ENCODE results near the gene SYT2. TPM values are rescaled to one million over a fixed set of nuclear protein-coding genes. Genes with fewer than 3 reads are reported as not detected.

SYT2 gene
- total RNA-seq, 1 donor from 2014 or later, result 0.26 TPM

GRCh38 chr1:202654079-202654478 is 56.2 kb downstream of the SYT2 start:
- H3K4me2 ChIP-seq, result no peak overlapping the region
- H3K27me3 Mint-ChIP-seq (ENCODE audit: insufficient read depth, low read depth), result peaks cover 37% of the 10 kb centered on the region
- peaks cover 17% of the 10 kb centered on the region for H4K20me1 ChIP-seq (ENCODE audit: low read depth)
- H3K4me1 Mint-ChIP-seq, result peaks cover 20% of the 10 kb centered on the region
- H3K9me3 Mint-ChIP-seq, result peaks cover 3% of the 10 kb centered on the region
- no peak overlapping the region for H3K9ac ChIP-seq
- H3K27ac Mint-ChIP-seq, result no peak overlapping the region
- H3K36me3 ChIP-seq, result no peaks in the 10 kb centered on the region
- no peaks in the 10 kb centered on the region for H3K9me3 ChIP-seq (ENCODE audit: low read depth)
- H3K27me3 ChIP-seq, result no peaks in the 10 kb centered on the region
- no peak for DNase-seq (ENCODE audit: low spot score)
- H3K4me3 ChIP-seq, result no peak overlapping the region
- TF ChIP-seq, protein P1, sequence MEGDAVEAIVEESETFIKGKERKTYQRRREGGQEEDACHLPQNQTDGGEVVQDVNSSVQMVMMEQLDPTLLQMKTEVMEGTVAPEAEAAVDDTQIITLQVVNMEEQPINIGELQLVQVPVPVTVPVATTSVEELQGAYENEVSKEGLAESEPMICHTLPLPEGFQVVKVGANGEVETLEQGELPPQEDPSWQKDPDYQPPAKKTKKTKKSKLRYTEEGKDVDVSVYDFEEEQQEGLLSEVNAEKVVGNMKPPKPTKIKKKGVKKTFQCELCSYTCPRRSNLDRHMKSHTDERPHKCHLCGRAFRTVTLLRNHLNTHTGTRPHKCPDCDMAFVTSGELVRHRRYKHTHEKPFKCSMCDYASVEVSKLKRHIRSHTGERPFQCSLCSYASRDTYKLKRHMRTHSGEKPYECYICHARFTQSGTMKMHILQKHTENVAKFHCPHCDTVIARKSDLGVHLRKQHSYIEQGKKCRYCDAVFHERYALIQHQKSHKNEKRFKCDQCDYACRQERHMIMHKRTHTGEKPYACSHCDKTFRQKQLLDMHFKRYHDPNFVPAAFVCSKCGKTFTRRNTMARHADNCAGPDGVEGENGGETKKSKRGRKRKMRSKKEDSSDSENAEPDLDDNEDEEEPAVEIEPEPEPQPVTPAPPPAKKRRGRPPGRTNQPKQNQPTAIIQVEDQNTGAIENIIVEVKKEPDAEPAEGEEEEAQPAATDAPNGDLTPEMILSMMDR (IDR thresholded peaks at IDR 0.05), result no peak
- H3K36me3 Mint-ChIP-seq, result no peaks in the 10 kb centered on the region
- peaks cover 6% of the 10 kb centered on the region for H3F3A ChIP-seq (ENCODE audit: low read depth)
- no peak overlapping the region for H3K27ac ChIP-seq
- H3K79me2 ChIP-seq (ENCODE audit: low read depth), result no peaks in the 10 kb centered on the region
- peaks cover 16% of the 10 kb centered on the region for H3K4me1 ChIP-seq
- no peak overlapping the region for H2AFZ ChIP-seq (replicated peaks)
- H3K4me3 Mint-ChIP-seq, result no peak overlapping the region

GRCh38 chr1:202649553-202650392 is 60.5 kb downstream of the SYT2 start:
- peaks cover 3% of the 10 kb centered on the region for H3K9me3 Mint-ChIP-seq
- H3F3A ChIP-seq (ENCODE audit: low read depth), result peaks cover 2% of the 10 kb centered on the region
- H3K9ac ChIP-seq, result no peak overlapping the region
- no peak overlapping the region for H3K27ac ChIP-seq
- peaks cover 17% of the 10 kb centered on the region for H3K4me1 Mint-ChIP-seq
- H4K20me1 ChIP-seq (ENCODE audit: low read depth), result no peaks in the 10 kb centered on the region
- H3K36me3 ChIP-seq, result no peaks in the 10 kb centered on the region
- H3K9me3 ChIP-seq (ENCODE audit: low read depth), result no peaks in the 10 kb centered on the region
- H3K27me3 ChIP-seq, result peaks cover 30% of the 10 kb centered on the region
- no peaks in the 10 kb centered on the region for H3K36me3 Mint-ChIP-seq
- no peak overlapping the region for H3K4me3 Mint-ChIP-seq
- H3K4me2 ChIP-seq, result no peak overlapping the region
- H3K27ac Mint-ChIP-seq, result no peak overlapping the region
- no peaks in the 10 kb centered on the region for H3K79me2 ChIP-seq (ENCODE audit: low read depth)
- peaks cover 4% of the 10 kb centered on the region for H3K4me1 ChIP-seq
- no peak overlapping the region for H3K4me3 ChIP-seq
- TF ChIP-seq, protein P1 (IDR thresholded peaks at IDR 0.05), result no peak
- no peak for TF ChIP-seq EZH2phosphoT487 (IDR thresholded peaks at IDR 0.05)
- TF ChIP-seq EZH2 (IDR thresholded peaks at IDR 0.05), result no peak
- no peak overlapping the region for H2AFZ ChIP-seq (replicated peaks)
- no peak for DNase-seq (ENCODE audit: low spot score)
- peaks cover 54% of the 10 kb centered on the region for H3K27me3 Mint-ChIP-seq (ENCODE audit: insufficient read depth, low read depth)

GRCh38 chr1:202648605-202649226 is 61.5 kb downstream of the SYT2 start:
- Histone ChIP-seq H3F3A (ENCODE audit: low read depth) (peaks cover 8% of the 10 kb centered on the region), H3K9me3 (ENCODE audit: low read depth) (no peaks in the 10 kb centered on the region), H2AFZ (replicated peaks) (no peak overlapping the region), H3K4me2 (no peak overlapping the region), H3K27me3 (peaks cover 40% of the 10 kb centered on the region), H3K9ac (no peak overlapping the region), H3K27ac (no peak overlapping the region), H3K36me3 (no peaks in the 10 kb centered on the region), H3K4me1 (peaks cover 7% of the 10 kb centered on the region), H4K20me1 (ENCODE audit: low read depth) (peaks cover 3% of the 10 kb centered on the region), H3K4me3 (no peak overlapping the region), H3K79me2 (ENCODE audit: low read depth) (no peaks in the 10 kb centered on the region)
- Mint-ChIP-seq H3K4me1 (peaks cover 24% of the 10 kb centered on the region), H3K27ac (peak overlapping the region; percentile 9), H3K4me3 (peak overlapping the region; percentile 33), H3K36me3 (no peaks in the 10 kb centered on the region), H3K9me3 (peaks cover 3% of the 10 kb centered on the region), H3K27me3 (ENCODE audit: insufficient read depth, low read depth) (peaks cover 55% of the 10 kb centered on the region)
- no peak for DNase-seq (ENCODE audit: low spot score)
- TF ChIP-seq EZH2phosphoT487 (IDR thresholded peaks at IDR 0.05), result no peak
- TF ChIP-seq EZH2 (IDR thresholded peaks at IDR 0.05), result no peak
- TF ChIP-seq, protein P1 (IDR thresholded peaks at IDR 0.05), result no peak
